Limb (tissue), 2 donors: Measurements from ENCODE around the gene GATA5.

Source experiments
- DNase-seq, 2 donors: peaks; one replicate each; pipeline ENCODE4 v3.0.0-alpha.2; 2016; ENCODE audit errors: extremely low spot score in 2 of 2

The GATA5 gene

DNA sequence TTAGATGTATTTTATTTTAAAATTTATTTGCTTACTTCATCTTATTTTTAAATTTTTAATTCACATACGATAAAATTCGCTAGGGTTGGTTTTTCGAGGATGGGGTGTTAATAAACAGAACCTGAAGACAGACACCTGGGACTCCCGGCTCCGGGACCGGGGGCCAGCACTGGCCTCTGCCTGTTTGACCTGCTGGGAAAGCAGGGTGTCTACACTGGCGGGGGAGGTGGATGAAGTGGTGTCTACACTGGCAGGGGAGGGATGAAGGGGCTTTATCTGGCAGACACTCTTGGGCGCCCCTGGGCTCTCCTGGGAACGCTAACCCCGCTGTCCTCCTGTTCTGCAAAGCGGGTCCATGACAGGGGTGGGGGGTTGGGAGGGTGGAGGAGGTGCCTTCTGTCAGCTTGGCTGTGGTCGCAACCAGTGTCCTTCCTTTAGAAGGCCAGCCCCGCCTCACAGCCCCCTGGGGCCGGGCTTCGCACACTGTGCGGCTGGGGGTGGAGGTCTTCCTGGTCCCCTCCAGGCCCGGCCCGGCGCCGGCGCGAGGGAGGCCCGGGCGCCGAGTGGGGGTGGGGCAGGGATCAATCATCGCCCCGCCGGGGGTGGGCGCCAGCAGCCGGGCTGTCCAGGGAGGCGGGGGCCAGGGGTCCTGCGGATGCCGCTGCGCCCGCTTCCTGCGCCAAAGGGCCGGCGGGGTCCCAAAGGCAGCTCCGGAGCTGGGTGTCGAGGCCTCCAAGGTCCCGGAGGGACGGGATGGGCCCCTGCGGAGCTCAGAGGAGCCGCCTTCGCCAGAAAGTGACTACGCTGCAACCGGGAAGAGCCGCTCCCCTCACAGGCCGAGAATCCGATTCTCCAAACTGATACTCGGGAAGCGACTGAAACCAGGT lies 1.8 kb downstream of the GATA5 start:
- no peak for DNase-seq

DNA sequence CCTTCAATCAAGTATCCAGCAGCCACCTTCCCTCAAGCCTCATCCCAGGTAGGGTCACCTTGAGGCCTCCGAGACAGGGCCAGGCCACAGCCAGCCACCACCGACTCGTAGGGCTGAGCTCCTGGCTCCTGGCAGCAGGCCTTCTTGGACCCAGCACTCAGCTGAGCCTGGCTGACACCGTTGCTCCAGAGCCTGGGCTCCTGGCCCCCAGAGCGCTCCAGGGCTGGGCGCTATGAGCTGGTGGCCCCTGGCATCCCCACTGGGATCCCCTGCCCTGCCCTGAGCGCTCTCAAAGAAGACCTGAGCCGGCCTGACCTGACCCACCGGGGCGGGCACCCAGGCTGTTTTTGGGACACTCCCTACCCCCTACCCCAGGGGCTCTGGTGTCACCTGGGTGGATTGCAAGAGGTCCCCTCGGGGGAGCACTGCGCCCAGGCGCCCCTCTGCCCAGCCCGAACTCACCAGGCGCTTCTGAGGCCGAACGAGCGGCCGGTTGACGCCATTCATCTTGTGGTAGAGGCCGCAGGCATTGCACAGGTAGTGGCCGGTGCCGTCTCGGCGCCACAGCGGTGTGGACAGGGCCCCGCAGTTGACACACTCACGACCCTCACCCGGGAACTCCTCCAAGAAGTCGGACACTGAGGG lies 2.7 kb downstream of the GATA5 start:
- DNase-seq = no peak

DNA sequence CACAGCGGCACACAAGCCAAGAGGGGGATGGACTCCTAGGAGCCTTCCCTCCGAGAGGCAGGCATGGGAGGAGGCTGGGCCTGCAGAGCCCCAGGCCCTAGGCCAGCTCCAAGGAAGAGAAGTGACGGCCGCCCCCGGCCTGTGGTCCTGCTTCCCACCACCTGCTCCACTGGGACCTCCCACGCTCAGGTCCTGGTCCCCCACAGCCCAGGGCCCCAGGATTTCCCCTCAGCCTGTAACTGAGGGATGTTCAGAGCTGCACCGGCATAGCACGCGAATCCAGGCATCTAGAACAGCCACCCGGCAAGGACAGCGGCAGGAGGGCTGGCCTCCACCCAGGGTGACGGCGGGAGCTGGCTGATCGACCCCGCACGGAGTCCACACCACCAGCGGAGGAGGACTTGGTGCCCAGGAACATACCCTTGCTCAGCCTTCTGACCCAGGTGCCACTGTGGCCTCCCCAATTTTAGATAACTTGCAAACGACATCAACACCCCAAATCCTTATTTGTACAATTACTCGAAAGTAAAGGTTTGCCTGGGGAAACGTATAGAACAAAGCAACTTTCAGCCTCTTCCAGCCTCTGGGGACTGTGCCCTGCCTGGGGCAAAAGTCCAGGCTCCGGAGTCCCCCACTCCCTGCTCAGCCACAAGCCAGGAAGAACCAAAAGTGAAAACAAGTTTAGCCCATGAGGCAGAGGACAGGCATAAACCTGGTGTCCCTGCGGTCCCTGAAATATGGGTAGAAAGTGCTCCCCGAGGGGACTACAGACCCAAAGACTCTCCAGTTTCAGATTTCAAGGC lies 3.5 kb downstream of the GATA5 start:
- no peak for DNase-seq

DNA sequence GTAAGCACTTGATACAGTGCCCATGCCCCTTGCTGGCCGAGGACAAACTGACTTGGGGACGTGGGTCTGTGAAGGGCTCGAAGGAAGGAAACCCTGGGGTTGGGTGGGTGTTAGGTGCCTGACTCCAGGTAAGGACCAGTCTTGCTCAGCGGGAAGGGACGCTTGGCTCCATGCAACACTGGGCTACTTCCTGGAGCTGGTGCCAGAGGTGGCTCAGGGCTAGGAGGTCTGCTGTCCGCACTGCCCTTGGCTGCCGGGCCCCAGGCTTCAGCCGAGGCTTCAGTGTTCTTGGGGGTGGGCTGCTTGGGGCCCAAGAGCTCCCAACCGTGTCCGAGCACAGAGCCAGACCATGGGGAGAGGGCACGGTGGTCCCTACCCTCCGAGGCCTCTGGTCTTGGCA lies 5.3 kb downstream of the GATA5 start:
- DNase-seq = no peak

DNA sequence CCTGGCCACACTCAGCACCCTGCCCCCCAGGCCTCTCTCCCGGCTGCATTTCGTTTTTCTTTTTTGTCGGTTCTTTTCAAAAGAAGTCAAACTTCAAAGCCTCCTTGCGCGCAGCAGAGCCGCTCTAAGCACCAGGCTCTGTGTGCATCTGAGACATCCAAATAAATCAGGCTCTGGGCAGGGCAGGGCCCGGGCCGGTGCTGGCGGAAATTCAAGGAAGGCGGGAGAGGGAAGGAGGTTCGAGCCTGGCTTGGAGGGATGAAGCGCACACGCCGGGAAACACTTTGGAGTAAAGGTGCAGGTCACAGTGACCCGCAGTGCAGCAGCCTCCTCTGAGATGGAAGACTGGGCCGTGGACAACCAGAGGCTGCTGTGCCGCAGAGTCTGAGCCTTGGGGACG lies 5.8 kb downstream of the GATA5 start:
- DNase-seq = no peak

DNA sequence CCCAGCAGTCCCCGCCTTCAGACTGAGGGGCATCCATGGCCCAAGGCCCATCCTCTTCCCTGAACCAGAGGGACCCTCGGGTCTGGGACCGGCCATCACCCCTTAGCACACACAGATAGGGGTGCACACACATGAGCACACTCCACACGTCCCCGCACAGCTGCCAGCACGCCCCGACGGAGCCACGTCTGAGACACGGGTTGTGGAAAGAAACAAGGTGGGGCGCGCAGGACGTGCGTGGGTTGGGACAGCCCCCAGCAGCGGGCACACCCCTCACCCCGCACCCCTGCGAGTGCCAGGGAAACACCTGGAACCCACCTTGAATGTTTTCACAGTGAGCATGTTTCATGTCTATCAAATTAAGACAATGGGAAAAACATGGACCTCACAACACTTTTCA lies 6.4 kb downstream of the GATA5 start:
- no peak for DNase-seq

DNA sequence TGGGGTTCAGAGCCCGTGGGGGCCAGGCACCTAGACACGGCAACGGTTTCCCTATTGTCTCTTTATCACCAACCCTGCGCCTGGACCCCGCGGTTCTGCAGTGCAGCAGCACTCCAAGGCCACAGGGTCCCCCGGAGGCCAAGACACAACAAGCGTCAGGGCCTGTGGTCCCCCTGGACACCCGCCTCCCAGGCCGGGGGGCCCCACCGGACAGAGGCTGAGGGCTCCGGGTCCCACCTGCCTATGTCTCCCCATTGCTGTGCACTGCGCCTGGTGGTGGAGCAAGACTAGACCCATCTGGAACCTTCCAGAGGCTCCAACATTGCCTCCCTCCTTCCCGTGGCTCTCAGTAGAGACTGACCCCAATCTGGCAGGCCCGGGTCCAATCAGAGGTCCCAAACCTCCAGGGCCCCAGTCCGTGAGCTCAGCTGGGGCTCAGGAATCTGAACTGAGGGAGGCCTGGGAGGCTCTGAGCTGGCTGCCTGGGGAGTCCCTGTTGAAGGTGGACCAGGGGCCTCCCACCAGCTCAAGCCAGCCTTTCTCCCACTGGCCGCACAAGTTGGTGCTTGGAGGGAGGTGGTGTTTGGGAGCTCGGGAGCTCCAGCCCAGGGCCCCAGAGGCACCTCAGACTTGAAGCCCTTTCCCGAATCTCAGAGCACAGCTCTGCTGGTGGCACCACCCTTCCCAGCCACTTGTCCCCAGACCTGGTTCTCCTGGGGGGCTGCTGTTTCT lies 8.8 kb downstream of the GATA5 start:
- no peak for DNase-seq

DNA sequence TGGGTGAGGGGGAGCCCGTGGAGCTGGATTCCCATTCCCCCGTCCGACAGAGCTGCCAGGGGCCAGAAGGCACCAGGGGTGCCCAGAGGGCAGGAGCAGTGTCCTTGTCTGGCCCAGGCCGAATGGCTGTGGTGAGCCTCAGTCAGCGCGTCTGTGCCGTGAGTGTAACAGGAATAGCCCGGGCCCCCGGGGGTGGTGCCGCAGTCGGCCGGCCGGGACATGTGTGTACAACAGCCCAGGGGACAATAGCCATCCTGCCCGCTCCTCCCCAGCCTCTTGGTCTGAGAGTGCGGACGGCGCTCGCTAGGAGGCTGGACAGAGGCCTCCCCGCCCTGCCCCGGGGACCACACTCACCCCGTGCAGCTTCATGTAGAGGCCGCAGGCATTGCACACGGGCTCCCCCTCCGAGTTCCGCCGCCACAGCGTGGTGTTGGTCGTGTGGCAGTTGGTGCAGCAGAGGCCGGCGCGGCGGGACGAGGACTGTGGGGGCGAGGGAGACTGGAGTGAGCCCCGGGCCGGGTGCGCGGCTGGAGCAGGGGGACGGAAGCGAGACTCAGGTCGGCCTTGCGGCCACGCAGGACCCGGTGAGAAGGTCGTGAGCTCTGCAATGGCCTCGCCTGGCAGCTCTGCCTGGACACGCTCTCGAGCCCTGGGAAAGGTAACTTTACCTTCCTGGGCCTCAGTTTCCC lies 9.6 kb downstream of the GATA5 start:
- no peak for DNase-seq

DNA sequence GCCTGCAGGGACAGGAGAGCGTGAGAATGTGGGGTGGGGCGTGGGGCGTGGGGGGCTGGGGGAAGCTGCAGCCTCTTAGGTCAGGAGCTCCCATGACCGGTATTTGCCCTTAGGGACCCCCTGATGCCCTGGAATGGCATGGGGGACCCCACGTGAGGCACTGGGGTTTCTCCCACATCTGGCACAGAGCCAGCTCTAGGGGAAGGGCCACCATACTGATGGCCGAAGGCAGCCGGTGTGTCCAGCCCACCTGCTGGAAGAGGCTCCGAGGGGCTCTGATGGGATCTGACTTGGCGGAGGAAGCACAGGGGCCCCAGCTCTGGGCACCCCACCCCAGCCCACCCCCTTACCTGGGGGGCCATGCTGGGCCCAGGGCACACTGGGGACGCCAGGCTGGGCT lies 10.8 kb downstream of the GATA5 start:
- DNase-seq = no peak

DNA sequence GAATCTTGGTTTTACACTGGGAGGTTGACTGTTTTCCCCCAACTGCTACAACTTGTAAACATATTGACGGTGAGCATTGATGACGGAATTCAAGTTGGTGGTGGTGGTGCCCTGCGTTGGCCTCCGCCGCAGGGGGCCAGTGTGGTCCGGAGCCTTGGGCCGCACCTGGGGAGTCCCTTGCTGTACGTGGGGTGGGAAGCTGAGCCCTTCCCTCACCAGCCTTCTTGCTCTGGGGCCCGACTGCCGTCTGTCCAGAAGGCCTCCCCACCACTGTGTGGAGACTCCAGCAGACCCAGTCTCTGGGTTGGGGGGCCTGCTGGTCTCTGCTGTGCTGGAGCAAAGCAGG lies 11.4 kb downstream of the GATA5 start:
- DNase-seq = no peak

DNA sequence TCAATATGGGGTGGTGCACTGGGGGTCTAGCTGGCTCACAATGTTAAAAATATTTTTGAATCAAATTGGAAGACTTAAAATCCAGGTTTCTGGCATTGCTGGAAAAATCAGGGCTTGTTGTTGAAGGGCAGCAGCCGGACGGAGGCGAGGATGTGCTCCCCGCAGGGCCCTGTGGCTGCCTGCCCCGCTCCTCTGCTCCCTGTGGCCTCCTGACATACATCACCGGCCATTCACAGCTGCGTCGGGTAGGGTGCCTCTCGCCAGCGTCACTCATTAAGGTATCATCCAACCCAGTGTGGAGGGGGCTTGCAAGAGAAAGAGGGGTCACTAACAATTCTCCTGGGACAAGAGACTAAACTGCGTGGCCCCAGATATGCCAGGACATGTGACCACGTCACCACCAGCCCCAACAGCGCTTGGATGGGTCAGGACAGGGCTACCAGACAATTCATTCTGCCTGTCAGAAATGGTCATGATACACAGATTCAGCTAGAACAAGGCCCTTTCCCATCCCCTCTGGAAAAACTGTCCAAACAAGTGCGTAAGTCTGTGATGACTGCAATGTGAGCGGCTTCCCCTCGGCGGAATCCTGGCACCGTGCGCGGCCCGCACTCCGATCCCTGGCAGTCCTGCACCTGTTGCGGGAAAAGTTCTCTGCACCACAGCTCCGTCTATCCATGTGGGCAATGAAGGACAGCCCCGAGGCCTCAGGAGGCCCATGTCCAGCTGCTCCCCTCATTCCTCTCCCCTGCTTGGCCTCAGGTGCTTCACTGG lies 12.0 kb downstream of the GATA5 start:
- no peak for DNase-seq

DNA sequence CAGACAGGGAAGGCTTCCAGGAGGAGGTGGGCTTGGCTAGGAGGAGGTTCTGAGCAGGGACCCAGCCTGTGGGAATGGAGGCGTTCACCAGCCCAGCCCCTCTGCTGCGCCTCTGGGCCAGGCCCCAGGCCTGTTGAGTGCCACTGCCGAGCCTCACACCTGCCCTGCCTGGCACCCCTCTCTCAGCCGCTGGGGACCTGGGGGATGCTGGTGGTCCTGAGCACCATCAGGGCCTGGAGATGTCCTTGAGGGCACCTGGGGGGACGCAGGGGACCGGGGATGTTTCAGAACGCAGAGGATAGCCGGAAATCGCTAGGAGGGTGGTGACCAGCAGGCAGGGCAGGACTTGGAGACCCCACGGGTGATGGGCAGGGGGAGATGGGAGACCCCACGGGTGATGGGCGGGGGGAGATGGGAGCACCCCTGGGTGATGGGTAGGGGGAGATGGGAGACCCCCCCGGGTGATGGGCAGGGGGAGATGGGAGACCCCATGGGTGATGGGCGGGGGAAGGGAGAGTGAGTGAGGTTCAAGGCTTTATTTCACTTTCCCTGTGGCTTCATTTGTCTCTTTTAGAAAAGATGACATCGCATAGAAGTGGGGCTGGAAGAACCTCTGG lies 12.7 kb downstream of the GATA5 start:
- no peak for DNase-seq

DNA sequence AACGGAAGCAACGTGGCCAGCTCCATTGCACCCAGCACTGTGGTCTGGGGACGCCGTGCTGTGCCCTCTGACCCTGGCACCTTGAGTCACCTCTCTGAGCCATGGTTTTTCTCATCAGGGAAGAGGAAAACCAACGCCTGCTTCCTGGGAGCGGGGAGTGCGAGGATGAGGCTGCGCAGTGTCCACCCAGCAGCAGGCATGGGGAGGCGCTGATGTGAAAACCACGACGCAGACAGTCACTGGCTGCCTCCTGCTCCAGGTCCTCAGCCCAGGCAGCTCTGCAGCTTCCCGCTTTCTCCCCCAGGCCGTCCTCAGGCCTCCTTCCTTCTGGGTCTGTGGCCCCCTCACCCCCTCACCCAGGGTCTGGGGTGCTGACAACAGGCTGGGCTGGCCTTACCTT lies 14.0 kb downstream of the GATA5 start:
- DNase-seq = no peak

DNA sequence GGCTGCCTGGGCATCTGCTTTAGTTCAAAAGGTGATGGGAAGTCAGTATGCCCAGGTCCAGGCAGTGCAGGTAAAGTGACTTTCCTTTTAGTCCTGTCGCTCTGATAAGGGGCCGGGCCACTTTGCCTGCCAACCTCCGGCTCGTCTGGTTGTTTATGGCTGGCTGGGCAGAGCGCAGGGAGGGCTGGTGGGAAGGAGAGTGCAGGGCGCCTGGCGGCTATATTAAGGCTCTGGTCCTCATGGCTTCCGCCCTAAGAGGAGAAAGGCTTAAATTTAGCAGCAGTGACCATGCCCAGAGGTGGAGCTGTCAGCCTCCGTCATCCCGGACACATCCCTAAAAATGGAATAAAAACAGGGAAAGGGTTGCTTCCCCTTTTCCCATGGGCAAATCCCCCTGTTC lies 14.6 kb downstream of the GATA5 start:
- no peak for DNase-seq

DNA sequence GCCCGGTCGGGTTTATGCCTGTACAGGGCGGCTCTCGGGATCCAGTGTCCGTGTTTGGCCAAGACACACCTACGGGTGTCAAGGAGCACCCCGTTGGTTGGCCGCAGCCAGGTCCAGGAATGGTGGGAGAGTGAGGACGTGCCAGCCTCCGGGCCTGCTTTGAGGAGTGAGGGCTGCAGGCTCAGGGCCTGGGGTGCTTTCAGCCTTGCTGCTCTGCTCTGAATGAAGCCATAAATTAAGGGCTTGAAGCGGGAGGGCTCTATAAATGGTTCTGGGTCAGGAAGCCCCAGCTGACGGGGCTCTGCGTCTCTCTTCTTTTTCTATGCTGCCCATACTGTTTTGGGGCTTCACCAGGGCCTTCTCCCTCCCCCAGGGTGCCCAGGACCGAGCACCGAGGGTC lies 15.1 kb downstream of the GATA5 start:
- no peak for DNase-seq

DNA sequence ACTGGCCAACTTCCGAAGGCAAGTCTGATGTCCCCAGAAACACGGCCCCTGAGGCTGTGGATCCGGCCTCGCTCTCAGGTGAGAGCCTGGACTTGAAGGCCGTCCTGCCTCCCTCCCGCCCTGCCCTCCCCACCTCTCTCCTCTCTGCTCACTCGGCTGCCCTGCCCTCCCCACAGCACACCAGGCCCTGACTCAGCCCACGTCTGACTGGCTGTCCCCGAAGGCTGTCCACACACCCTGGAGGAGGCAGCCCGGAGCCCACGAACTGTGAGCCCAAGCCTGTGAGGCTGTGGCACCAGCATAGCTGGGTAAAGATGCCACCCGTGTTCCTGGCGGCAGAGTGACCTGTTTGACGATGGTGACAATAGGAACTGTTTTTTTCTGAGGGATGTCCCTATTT lies 16.3 kb downstream of the GATA5 start:
- no peak for DNase-seq

DNA sequence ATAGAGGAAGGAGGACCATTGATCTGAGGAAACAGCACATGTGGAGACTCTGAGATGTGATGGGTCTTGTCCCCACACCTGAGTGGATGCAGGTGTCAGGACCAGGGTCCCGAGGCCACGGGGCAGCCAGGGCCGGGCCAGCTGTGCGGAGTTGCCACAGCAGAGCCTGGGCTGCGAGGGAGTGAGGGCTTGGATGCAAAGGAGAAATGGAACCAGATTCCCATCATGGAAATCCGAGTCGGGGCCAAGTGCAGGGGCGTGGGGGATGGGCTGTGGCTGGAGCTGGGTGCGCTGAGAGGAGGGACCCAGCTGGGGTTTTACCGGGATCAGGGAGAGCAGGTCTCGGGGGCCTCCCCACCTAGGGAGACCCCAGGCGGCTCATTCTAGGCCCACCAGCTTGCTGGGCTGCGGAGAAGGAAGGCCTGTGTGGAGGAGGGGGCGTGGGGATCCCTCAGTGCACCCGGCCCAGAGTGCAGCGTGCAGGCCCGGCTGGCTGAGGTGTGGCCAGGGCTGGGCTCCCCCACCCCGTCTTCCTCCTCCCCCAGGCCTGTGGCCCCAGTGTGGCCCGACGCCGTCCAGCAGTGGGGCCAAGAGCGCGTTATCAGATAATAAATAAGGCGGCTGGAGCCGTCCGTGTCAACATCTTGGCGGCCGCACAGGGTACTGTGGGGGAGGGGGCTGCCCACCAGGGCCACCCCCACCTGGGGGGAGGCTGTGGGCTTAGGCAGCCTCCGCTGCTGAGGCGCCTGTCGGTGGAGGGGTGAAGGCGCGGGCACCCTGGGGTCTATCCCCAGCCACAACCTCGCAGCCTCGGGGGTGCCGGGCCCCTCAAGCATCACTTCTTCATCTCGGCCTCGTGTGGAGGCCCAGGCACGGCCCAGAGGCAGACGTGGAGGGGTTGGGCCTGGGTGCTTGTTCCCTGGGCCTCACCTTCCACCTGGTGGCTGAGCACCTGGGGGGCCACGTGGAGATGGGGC lies 17.2 kb downstream of the GATA5 start:
- DNase-seq = no peak

DNA sequence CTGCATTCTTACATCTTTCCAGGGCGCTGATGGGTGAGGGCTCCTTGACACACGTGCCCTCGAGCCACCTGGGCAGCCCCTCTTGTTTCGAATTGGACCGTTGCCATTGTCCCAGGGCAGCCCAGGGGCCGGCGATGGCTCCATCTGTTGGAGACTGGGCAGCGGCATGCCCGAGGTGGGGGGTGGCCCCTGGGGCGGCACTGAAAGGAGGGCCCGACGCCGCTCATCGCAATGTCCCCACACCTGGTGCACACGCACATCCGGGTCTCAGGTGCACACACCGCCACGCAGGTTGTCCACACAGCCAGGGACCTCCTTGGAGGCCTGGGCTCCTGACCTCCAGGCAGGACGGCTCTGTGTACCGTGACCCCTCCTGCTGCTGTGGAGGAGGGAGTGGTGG lies 18.0 kb downstream of the GATA5 start:
- no peak for DNase-seq

DNA sequence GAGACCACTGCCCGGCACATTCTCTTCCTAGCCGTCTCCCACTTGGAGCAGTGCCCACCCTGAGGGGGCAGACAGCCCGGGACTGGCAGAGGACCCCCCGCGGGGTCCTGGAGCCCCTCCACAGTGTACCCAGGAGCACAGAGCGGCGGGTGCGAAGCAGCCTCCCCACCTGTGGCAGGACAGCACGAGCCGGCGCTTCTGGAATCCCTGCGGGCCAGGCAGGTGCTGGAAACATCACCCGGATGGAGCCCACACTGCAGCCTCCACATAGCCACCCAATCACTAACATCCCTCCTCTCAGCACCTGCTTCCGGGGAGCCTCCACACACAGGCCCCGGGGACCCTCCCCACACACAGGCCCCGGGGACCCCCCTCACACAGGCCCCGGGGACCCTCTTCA lies 18.7 kb downstream of the GATA5 start:
- no peak for DNase-seq
